WTC11 (cell line): ENCODE results near the gene ZFC3H1.

Source experiments
- CBFB ChIP-seq: sonication (generic); formaldehyde crosslinking; IDR thresholded peaks from 2 replicates; pipeline ENCODE4 v1.8.1; 2022; ENCODE audit warnings: mild to moderate bottlenecking, low read depth, missing genetic modification reagents
- ETV6 ChIP-seq: sonication (generic); formaldehyde crosslinking; IDR thresholded peaks from 2 replicates; pipeline ENCODE4 v1.8.1; 2022; ENCODE audit warnings: mild to moderate bottlenecking, missing genetic modification reagents
- GTF2I ChIP-seq: fragments of 250-450 bp; sonication (Bioruptor Pico); conservative IDR thresholded peaks from 2 replicates; pipeline ENCODE4 v1.4.0; 2021; ENCODE audit warnings: mild to moderate bottlenecking
- JUN ChIP-seq: sonication (generic); formaldehyde crosslinking; IDR thresholded peaks from 2 replicates; pipeline ENCODE4 v1.8.0; 2023; ENCODE audit warnings: mild to moderate bottlenecking, missing genetic modification reagents
- NFATC4 ChIP-seq: fragments of 250-450 bp; sonication (Bioruptor Pico); IDR thresholded peaks from 2 replicates; pipeline ENCODE4 v1.9.0; 2021; ENCODE audit warnings: mild to moderate bottlenecking
- PRRX2 ChIP-seq: fragments of 250-450 bp; sonication (Bioruptor Pico); IDR thresholded peaks from 2 replicates; pipeline ENCODE4 v1.8.0; 2021; ENCODE audit warnings: mild to moderate bottlenecking
- RORB ChIP-seq: fragments of 250-450 bp; sonication (Bioruptor Pico); IDR thresholded peaks from 2 replicates; pipeline ENCODE4 v1.9.0; 2021; ENCODE audit warnings: mild to moderate bottlenecking
- SP1 ChIP-seq: sonication (generic); formaldehyde crosslinking; conservative IDR thresholded peaks from 2 replicates; pipeline ENCODE4 v1.8.1; 2022; ENCODE audit warnings: missing genetic modification reagents
- ZNF263 ChIP-seq: sonication (generic); formaldehyde crosslinking; IDR thresholded peaks from 2 replicates; pipeline ENCODE4 v1.8.1; 2022; ENCODE audit warnings: low read depth, mild to moderate bottlenecking, moderate library complexity, missing genetic modification reagents
- TF ChIP-seq, protein P1 (sequence below): sonication (generic); formaldehyde crosslinking; IDR thresholded peaks from 2 replicates; pipeline ENCODE4 v1.8.0; 2022; ENCODE audit warnings: mild to moderate bottlenecking, missing genetic modification reagents
- TF ChIP-seq, protein P2 (sequence below): sonication (generic); formaldehyde crosslinking; IDR thresholded peaks from 2 replicates; pipeline ENCODE4 v1.8.1; 2023; ENCODE audit warnings: mild to moderate bottlenecking, moderate library complexity, missing genetic modification reagents
- TF ChIP-seq, protein P3 (sequence below): fragments of 250-450 bp; sonication (Bioruptor Pico); IDR thresholded peaks from 2 replicates; pipeline ENCODE4 v2.1.2; 2022; ENCODE audit warnings: mild to moderate bottlenecking, moderate library complexity
- TF ChIP-seq, protein P4 (sequence below): fragments of 200-600 bp; IDR thresholded peaks from 2 replicates; pipeline ENCODE4 v1.8.0; 2022; ENCODE audit warnings: antibody characterized with exemption

DNA sequence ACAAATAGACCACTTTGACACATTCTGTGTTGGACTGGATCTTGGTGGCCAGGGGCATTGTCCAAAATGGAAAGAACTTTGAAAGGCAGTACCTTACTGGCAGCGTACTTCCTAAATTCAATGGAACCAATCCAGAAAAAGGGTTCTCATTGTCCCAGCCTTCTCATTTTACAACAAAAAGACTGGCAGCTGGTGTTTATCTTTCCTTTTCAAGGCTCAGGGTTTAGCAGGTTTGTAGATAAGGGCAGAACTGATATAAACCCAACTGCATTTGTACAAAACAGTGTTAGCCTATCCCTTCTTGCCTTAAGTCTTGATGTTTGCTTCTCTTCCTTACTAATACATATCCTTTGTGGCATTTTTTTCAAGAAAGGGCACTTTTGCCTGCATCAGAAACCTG lies 8.2 kb upstream of the ZFC3H1 start:
- no peak for TF ChIP-seq JUN (CRISPR knock-in tag)
- TF ChIP-seq, protein P1, sequence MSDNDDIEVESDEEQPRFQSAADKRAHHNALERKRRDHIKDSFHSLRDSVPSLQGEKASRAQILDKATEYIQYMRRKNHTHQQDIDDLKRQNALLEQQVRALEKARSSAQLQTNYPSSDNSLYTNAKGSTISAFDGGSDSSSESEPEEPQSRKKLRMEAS (CRISPR knock-in tag), result no peak
- no peak for TF ChIP-seq CBFB (CRISPR knock-in tag)
- TF ChIP-seq, protein P2, sequence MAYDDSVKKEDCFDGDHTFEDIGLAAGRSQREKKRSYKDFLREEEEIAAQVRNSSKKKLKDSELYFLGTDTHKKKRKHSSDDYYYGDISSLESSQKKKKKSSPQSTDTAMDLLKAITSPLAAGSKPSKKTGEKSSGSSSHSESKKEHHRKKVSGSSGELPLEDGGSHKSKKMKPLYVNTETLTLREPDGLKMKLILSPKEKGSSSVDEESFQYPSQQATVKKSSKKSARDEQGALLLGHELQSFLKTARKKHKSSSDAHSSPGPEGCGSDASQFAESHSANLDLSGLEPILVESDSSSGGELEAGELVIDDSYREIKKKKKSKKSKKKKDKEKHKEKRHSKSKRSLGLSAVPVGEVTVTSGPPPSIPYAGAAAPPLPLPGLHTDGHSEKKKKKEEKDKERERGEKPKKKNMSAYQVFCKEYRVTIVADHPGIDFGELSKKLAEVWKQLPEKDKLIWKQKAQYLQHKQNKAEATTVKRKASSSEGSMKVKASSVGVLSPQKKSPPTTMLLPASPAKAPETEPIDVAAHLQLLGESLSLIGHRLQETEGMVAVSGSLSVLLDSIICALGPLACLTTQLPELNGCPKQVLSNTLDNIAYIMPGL (CRISPR knock-in tag), result no peak
- TF ChIP-seq, protein P3, sequence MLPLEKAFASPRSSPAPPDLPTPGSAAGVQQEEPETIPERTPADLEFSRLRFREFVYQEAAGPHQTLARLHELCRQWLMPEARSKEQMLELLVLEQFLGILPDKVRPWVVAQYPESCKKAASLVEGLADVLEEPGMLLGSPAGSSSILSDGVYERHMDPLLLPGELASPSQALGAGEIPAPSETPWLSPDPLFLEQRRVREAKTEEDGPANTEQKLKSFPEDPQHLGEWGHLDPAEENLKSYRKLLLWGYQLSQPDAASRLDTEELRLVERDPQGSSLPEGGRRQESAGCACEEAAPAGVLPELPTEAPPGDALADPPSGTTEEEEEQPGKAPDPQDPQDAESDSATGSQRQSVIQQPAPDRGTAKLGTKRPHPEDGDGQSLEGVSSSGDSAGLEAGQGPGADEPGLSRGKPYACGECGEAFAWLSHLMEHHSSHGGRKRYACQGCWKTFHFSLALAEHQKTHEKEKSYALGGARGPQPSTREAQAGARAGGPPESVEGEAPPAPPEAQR (CRISPR knock-in tag), result no peak
- no peak for TF ChIP-seq PRRX2 (CRISPR knock-in tag)
- TF ChIP-seq GTF2I, result no peak
- no peak for TF ChIP-seq ZNF263 (CRISPR knock-in tag)
- TF ChIP-seq, protein P4, sequence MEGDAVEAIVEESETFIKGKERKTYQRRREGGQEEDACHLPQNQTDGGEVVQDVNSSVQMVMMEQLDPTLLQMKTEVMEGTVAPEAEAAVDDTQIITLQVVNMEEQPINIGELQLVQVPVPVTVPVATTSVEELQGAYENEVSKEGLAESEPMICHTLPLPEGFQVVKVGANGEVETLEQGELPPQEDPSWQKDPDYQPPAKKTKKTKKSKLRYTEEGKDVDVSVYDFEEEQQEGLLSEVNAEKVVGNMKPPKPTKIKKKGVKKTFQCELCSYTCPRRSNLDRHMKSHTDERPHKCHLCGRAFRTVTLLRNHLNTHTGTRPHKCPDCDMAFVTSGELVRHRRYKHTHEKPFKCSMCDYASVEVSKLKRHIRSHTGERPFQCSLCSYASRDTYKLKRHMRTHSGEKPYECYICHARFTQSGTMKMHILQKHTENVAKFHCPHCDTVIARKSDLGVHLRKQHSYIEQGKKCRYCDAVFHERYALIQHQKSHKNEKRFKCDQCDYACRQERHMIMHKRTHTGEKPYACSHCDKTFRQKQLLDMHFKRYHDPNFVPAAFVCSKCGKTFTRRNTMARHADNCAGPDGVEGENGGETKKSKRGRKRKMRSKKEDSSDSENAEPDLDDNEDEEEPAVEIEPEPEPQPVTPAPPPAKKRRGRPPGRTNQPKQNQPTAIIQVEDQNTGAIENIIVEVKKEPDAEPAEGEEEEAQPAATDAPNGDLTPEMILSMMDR, result no peak
- no peak for TF ChIP-seq RORB (CRISPR knock-in tag)
- TF ChIP-seq SP1 (CRISPR knock-in tag), result no peak
- TF ChIP-seq ETV6, result no peak
- no peak for TF ChIP-seq NFATC4 (CRISPR knock-in tag)
